Measurements from ENCODE around the gene ISYNA1.

The ISYNA1 gene

GRCh38 chr19:18393836-18394235 is 44.1 kb downstream of the ISYNA1 start:
- no peak for TF ChIP-seq CTCF (IDR thresholded peaks at IDR 0.05; ENCODE audit: low read depth, low read length, missing control alignments)
- H3K4me3 ChIP-seq (ENCODE audit: low read depth, low read length), result no peak overlapping the region
- DNase-seq (ENCODE audit: low read depth), result no peak

GRCh38 chr19:18392926-18393325 is 45.0 kb downstream of the ISYNA1 start:
- no peak overlapping the region for H3K4me3 ChIP-seq (ENCODE audit: low read depth, low read length)
- no peak for TF ChIP-seq CTCF (IDR thresholded peaks at IDR 0.05; ENCODE audit: low read depth, low read length, missing control alignments)
- DNase-seq (ENCODE audit: low read depth), result no peak

GRCh38 chr19:18392417-18392816 is 45.5 kb downstream of the ISYNA1 start:
- no peak overlapping the region for H3K4me3 ChIP-seq (ENCODE audit: low read depth, low read length)
- TF ChIP-seq CTCF (IDR thresholded peaks at IDR 0.05; ENCODE audit: low read depth, low read length, missing control alignments), result no peak
- DNase-seq (ENCODE audit: low read depth), result no peak

DNA sequence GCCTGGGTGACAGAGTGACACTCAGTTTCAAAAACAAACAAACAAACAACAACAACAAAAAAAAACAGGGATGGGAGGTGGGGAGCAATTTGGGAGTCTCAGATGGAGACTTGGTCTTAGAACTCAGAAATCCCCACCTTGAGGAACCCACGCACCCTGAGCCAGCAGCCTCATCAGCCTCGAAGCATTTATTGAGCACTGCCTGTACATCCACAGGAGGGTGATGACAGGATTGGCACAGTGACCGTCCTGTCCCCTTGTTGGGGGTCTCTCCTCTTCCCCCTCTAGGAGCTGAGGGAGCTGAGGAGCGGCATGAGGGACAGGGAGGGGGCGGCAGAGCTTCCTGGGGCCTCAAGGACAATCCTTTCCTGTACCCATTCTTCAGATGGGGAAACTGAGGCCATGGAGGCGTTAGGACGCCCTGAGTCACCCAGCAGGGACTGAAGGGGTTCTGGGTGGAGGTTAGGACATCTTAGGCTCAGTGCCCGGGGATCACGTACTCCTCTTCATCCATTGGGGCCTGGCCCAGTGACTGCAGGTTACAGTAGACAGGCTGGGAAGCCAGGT is 46.3 kb downstream of the ISYNA1 start:
- DNase-seq (ENCODE audit: low read depth), result no peak
- H3K4me3 ChIP-seq (ENCODE audit: low read depth, low read length), result no peak overlapping the region
- TF ChIP-seq CTCF (IDR thresholded peaks at IDR 0.05; ENCODE audit: low read depth, low read length, missing control alignments), result no peak

GRCh38 chr19:18390065-18390907 is 47.6 kb downstream of the ISYNA1 start:
- no peak for TF ChIP-seq CTCF (IDR thresholded peaks at IDR 0.05; ENCODE audit: low read depth, low read length, missing control alignments)
- no peak overlapping the region for H3K4me3 ChIP-seq (ENCODE audit: low read depth, low read length)
- no peak for DNase-seq (ENCODE audit: low read depth)

DNA sequence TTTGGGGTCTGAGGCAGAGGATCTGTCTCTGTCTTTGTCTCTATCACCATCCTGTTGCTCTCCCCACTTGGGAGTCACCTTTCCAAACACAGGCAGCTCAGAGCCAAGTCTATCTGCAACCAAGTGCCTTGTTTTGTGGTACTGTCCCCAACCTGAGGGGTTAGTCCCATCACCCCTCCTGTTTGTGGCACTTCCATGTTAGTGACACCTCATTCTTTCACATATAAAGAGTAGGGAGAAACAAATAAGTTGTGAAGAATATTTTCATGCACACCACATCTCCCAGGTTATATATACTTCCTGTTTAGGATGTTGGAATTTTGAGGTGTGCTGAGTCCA is 48.2 kb downstream of the ISYNA1 start:
- H3K4me3 ChIP-seq (ENCODE audit: low read depth, low read length), result no peak overlapping the region
- no peak for TF ChIP-seq CTCF (IDR thresholded peaks at IDR 0.05; ENCODE audit: low read depth, low read length, missing control alignments)
- no peak for DNase-seq (ENCODE audit: low read depth)

All from GM12864 (cell line).